Activated B cell treated with CpG ODN at 0.5 μM for 24 hours (primary cell): ENCODE results near the gene RASSF8. TPM values are rescaled to one million over a fixed set of nuclear protein-coding genes. Genes with fewer than 3 reads are reported as not detected.
A peak's percentile ranks its signal among the peaks of the same experiment; 100 is the strongest.

Experiments
- ATAC-seq: fragments of 200-7000 bp; cut with Tn5 transposase; one replicate; pipeline ENCODE4 v1.10.0; 2021; ENCODE audit warnings: low read depth, mild to moderate bottlenecking, moderate library complexity
- CTCF ChIA-PET: fragments of 350-600 bp; sonication (Branson Sonifier 250); formaldehyde crosslinking; loops from one replicate; lab custom pipeline; 2021; ENCODE audit warnings: antibody characterized with exemption; lab: Charles Lee
- POLR2A ChIA-PET: fragments of 350-600 bp; sonication (Branson Sonifier 250); formaldehyde crosslinking; loops from one replicate; lab custom pipeline; 2021; ENCODE audit warnings: antibody characterized with exemption; lab: Charles Lee
- DNase-seq: peaks from one replicate; pipeline ENCODE4 v3.0.0; 2022
- H3K27ac Mint-ChIP-seq: one replicate; pipeline ENCODE4 v1.8.0; 2020; ENCODE audit warnings: mixed read lengths
- H3K27me3 Mint-ChIP-seq: one replicate; pipeline ENCODE4 v1.8.0; 2021; ENCODE audit warnings: mixed read lengths
- H3K36me3 Mint-ChIP-seq: one replicate; pipeline ENCODE4 v1.8.0; 2021; ENCODE audit warnings: low read depth, mixed read lengths
- H3K4me1 Mint-ChIP-seq: one replicate; pipeline ENCODE4 v1.8.0; 2021; ENCODE audit warnings: mixed read lengths
- H3K4me3 Mint-ChIP-seq: one replicate; pipeline ENCODE4 v1.8.0; 2020; ENCODE audit warnings: mild to moderate bottlenecking, mixed read lengths
- H3K9me3 Mint-ChIP-seq: one replicate; pipeline ENCODE4 v1.8.0; 2020; ENCODE audit warnings: mixed read lengths
- intact Hi-C: fragments of 100-400 bp; cut with micrococcal nuclease; formaldehyde crosslinking; loops from one replicate; pipeline ENCODE4 v1.15.1; 2024
- total RNA-seq: library from RNA; stranded (reverse); gene quantifications from 2 replicates; pipeline ENCODE4 v1.2.3, GENCODE V29; 2022
- TF ChIP-seq, protein P1 (sequence below): fragments of 200-600 bp; IDR thresholded peaks from one replicate; pipeline ENCODE4 v1.8.0; 2022; ENCODE audit warnings: antibody characterized with exemption, mild to moderate bottlenecking

RASSF8 gene
- total RNA-seq, 1 donor from 2014 or later = 0.58 TPM

DNA sequence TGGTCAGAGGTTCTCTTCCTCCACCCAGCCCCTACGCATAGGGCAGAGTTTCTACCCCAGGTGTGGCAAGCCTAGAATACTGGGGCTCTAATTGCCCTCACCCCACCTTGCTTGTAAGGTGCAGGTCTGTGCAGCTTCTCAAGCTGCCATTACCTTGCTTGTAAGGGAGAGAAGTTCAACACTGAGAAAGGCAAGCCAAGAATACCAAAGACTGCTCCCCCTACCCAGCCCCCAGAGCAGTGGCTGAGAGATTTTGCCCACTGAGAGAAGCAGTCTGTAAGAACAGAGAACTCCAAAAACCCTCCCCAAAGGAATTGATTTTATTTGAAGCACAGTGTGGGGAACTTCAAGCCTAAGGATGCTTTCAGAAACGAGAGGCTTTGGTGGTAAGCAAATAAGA, 63.1 kb downstream of the RASSF8 start:
- ATAC-seq = no peak
- ChIA-PET CTCF (interaction anchor here (3.0 kb wide), 1 partner anchor 585 kb away, joined by 10 read pairs; no protein-coding TSS in a partner anchor), POLR2A (no interaction called here)
- peaks cover 19% of the 10 kb centered on the region for H3K27me3 Mint-ChIP-seq
- no peak overlapping the region for H3K4me3 Mint-ChIP-seq
- intact Hi-C loops = no loop called here
- no peaks in the 10 kb centered on the region for H3K36me3 Mint-ChIP-seq
- H3K9me3 Mint-ChIP-seq = no peaks in the 10 kb centered on the region
- DNase-seq = no peak
- H3K4me1 Mint-ChIP-seq = no peaks in the 10 kb centered on the region
- TF ChIP-seq, protein P1, sequence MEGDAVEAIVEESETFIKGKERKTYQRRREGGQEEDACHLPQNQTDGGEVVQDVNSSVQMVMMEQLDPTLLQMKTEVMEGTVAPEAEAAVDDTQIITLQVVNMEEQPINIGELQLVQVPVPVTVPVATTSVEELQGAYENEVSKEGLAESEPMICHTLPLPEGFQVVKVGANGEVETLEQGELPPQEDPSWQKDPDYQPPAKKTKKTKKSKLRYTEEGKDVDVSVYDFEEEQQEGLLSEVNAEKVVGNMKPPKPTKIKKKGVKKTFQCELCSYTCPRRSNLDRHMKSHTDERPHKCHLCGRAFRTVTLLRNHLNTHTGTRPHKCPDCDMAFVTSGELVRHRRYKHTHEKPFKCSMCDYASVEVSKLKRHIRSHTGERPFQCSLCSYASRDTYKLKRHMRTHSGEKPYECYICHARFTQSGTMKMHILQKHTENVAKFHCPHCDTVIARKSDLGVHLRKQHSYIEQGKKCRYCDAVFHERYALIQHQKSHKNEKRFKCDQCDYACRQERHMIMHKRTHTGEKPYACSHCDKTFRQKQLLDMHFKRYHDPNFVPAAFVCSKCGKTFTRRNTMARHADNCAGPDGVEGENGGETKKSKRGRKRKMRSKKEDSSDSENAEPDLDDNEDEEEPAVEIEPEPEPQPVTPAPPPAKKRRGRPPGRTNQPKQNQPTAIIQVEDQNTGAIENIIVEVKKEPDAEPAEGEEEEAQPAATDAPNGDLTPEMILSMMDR = no peak
- H3K27ac Mint-ChIP-seq = no peak overlapping the region

DNA sequence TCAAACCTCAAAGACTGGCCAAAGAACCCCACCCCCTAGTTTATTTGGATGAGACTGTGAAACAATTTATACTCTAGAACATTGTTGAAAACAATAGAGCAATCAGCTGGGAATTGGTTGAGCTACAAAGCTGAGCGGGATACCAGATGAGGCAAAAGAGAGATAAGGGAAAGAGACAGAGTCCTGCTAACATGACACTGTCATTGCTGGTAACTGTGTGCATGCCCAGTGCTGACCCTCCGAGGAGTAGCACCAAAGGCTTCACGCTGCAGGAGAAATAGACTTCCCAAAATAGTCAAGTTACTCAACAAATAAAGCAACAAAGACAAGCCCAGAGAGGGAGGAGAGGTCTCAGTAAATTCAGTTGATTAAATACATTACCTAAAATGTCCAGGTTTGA, 63.6 kb downstream of the RASSF8 start:
- DNase-seq (no peak), ATAC-seq (no peak)
- no peaks in the 10 kb centered on the region for H3K36me3 Mint-ChIP-seq
- H3K4me3 Mint-ChIP-seq = no peak overlapping the region
- intact Hi-C loops = no loop called here
- H3K9me3 Mint-ChIP-seq = no peaks in the 10 kb centered on the region
- no peaks in the 10 kb centered on the region for H3K4me1 Mint-ChIP-seq
- ChIA-PET POLR2A (no interaction called here), CTCF (interaction anchor here (3.0 kb wide), 1 partner anchor 585 kb away, joined by 10 read pairs; no protein-coding TSS in a partner anchor)
- no peak overlapping the region for H3K27ac Mint-ChIP-seq
- TF ChIP-seq, protein P1 = no peak
- peaks cover 19% of the 10 kb centered on the region for H3K27me3 Mint-ChIP-seq

DNA sequence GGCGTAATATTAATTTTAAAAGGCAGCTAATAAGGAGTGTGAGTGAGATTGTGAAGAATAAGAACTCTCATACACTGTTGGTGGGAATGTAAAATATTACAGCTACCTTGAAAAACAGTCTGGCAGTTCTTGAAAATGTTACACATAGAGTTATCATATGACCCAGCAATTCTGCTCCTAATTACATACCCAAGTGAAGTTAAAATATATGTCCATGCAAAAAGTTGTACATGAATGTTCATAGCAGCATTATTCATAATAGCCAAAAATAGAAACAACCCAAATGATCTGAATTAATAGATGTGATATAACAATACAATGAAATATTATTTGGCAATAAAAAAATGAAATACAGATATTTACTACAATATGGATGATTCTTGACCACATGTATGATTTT, 68.2 kb downstream of the RASSF8 start:
- TF ChIP-seq, protein P1 = no peak
- ChIA-PET POLR2A (no interaction called here), CTCF (interaction anchor here (3.3 kb wide), 1 partner anchor 591 kb away, joined by 25 read pairs; no protein-coding TSS in a partner anchor)
- Mint-ChIP-seq H3K9me3 (no peaks in the 10 kb centered on the region), H3K4me3 (no peak overlapping the region), H3K27ac (no peak overlapping the region), H3K27me3 (peaks cover 10% of the 10 kb centered on the region), H3K4me1 (no peaks in the 10 kb centered on the region), H3K36me3 (no peaks in the 10 kb centered on the region)
- ATAC-seq (no peak), DNase-seq (no peak)
- intact Hi-C loops = loop anchor here (5.0 kb wide), 2 partner anchors 469 to 626 kb away; no protein-coding TSS in a partner anchor

DNA sequence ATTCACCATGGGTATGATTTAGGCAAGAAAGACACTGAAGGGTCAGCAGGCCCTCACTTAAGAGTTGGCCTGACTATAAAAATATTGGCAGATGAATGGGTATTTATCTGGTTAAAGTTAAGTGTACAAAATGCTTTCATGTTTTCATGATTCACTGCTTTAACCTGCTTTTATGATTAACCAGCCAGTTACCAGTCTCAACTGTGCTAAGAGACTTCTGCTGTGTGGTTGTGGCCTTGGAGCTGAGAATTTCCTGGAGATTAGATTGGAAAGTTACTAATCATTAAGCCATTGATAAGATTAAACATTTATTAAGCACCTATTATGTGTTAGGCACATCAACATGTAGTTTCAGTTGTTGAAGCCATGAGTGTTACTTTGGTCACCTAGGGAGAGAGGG, 68.9 kb downstream of the RASSF8 start:
- Mint-ChIP-seq H3K27me3 (peaks cover 5% of the 10 kb centered on the region), H3K36me3 (no peaks in the 10 kb centered on the region), H3K4me1 (no peaks in the 10 kb centered on the region), H3K4me3 (no peak overlapping the region), H3K27ac (no peak overlapping the region), H3K9me3 (no peaks in the 10 kb centered on the region)
- no peak for ATAC-seq
- CTCF ChIA-PET = interaction anchor here (3.3 kb wide), 1 partner anchor 592 kb away, joined by 25 read pairs; no protein-coding TSS in a partner anchor
- POLR2A ChIA-PET = no interaction called here
- intact Hi-C loops = loop anchor here (5.0 kb wide), 2 partner anchors 470 to 625 kb away; no protein-coding TSS in a partner anchor
- TF ChIP-seq, protein P1 = no peak
- DNase-seq = no peak

DNA sequence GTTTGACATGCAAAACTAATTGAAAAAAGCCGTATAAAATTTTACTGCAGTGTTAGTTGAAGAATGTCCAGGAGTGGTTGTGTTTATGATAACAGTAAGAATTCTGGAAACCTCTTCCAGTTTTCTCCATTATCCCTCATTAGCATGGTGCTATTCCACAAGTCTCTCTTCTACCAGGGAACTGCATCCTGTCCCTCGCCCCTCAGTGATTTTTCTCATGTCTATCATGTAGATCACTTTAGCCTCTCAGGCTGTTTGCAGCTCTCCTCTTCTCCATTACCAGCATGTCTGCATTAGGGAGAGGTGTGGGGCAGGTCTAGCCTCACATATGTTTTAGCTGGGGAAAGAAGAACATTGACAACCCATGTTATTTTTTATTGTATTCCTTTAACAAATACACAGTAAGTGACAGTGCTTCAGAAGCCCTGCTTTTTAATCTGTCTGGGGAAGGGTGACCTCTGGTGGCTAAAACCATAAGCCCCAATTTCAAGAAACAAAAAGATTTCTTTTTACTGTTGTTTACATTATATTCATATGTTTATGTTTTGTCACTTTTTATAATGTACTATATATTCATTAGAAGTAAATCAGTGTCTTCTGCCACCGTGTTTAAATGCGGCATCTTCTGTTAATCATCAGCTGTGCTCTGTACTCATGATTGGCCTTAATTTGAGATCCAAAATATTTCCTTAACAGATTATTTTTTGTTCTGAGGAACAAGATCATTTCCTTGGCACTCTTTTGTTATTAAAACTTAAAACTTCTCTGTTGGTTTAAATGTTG, 70.7 kb downstream of the RASSF8 start:
- intact Hi-C loops = loop anchor here (1.0 to 5.0 kb wide), 3 partner anchors 472 to 623 kb away; no protein-coding TSS in a partner anchor
- ATAC-seq = no peak
- Mint-ChIP-seq H3K4me1 (no peaks in the 10 kb centered on the region), H3K9me3 (no peaks in the 10 kb centered on the region), H3K27ac (no peak overlapping the region), H3K4me3 (no peak overlapping the region), H3K36me3 (no peaks in the 10 kb centered on the region), H3K27me3 (peaks cover 5% of the 10 kb centered on the region)
- POLR2A ChIA-PET = no interaction called here
- DNase-seq = no peak
- CTCF ChIA-PET = interaction anchor here (0.6 to 3.3 kb wide), 3 partner anchors 590 to 600 kb away, joined by 3 to 25 read pairs (median 5); no protein-coding TSS in a partner anchor
- TF ChIP-seq, protein P1 = peak; percentile 96
